Breast epithelium (tissue), 4 donors: ENCODE data around the gene HPCAL1. TPM values are rescaled to one million over a fixed set of nuclear protein-coding genes. Genes with fewer than 3 reads are reported as not detected.

Experiments
- DNase-seq, 2 donors: peaks; one replicate each; pipeline ENCODE4 v3.0.0-alpha.2; 2019; ENCODE audit warnings: low spot score in 2 of 2
- H3K27ac ChIP-seq, 2 donors: fragments of 200-600 bp; sonication (generic) in 1 of 2; one replicate each; pipeline ENCODE4 v1.5.1; 2016 to 2019; ENCODE audit warnings: mild to moderate bottlenecking in 1 of 2
- H3K27me3 ChIP-seq, 2 donors: fragments of 200-600 bp; sonication (generic) in 1 of 2; one replicate each; pipeline versions ENCODE4 v1.5.1 to v1.6.0; 2017 to 2019; ENCODE audit warnings: control low read depth in 1 of 2, mild to moderate bottlenecking in 1 of 2
- H3K36me3 ChIP-seq: fragments of 200-600 bp; one replicate; pipeline ENCODE4 v1.5.1; 2019
- H3K4me1 ChIP-seq, 2 donors: fragments of 200-600 bp; sonication (generic); one replicate each; pipeline ENCODE4 v1.5.1; 2016 to 2019; ENCODE audit warnings: control low read depth in 1 of 2
- H3K4me3 ChIP-seq, 3 donors: fragments of 200-600 bp; sonication (generic); 1 replicate in 2 of 3; 2 replicates in 1 of 3; pipeline ENCODE4 v1.5.1; 2016 to 2019; ENCODE audit warnings: mild to moderate bottlenecking in 3 of 3, moderate library complexity in 2 of 3
- H3K9me3 ChIP-seq, 2 donors: fragments of 200-600 bp; sonication (generic) in 1 of 2; one replicate each; pipeline ENCODE4 v1.5.1; 2016 to 2019; ENCODE audit warnings: control low read depth in 1 of 2
- CTCF ChIP-seq, 3 donors: fragments of 450-650 bp; IDR thresholded peaks; one replicate each; pipeline ENCODE4 v1.5.1; 2016 to 2017; ENCODE audit warnings: antibody characterized with exemption in 3 of 3, mild to moderate bottlenecking in 3 of 3, moderate library complexity in 3 of 3
- POLR2A ChIP-seq: fragments of 450-650 bp; IDR thresholded peaks from one replicate; pipeline ENCODE4 v1.6.1; 2016; ENCODE audit warnings: antibody characterized with exemption, mild to moderate bottlenecking, moderate library complexity
- POLR2AphosphoS5 ChIP-seq, 3 donors: sonication (generic); formaldehyde crosslinking; IDR thresholded peaks; one replicate each; pipeline ENCODE4 v1.6.1; 2017; ENCODE audit warnings: antibody characterized with exemption in 3 of 3
- intact Hi-C: fragments of 100-400 bp; cut with DNase I; formaldehyde crosslinking; loops from one replicate; pipeline ENCODE4 v1.15.1; 2023; ENCODE audit warnings: low total_unique reads
- total RNA-seq, 3 donors: library from RNA; depleted of rRNA; stranded (reverse); fragments of >200 nt; gene quantifications; one replicate each; pipeline ENCODE4 v1.1.0, GENCODE V29; 2016

HPCAL1 gene
- total RNA-seq, 3 donors from 2014 or later = 38.6 to 41.9 (median 41.6) TPM

DNA sequence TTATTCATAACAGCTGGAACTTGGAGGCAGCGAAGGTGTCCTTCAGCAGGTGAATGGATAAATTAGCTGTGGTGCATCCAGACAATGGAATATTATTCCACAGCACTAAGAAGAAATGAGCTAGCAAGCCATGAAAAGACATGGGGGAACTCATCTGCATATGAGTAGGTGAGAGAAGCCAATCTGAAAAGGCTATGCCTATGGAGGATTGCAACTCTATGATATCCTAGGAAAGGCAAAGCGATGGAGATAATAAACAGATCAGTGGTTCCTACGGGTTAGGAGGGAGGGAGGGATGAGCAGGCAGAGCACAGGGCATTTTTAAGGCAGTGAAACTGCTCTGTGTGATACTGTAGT lies 79.3 kb downstream of the HPCAL1 start:
- Histone ChIP-seq H3K4me1 (no peaks in the 10 kb centered on the region), H3K36me3 (no peaks in the 10 kb centered on the region), H3K27ac (no peak overlapping the region), H3K9me3 (no peaks in the 10 kb centered on the region), H3K4me3 (no peak overlapping the region), H3K27me3 (no peaks in the 10 kb centered on the region)
- TF ChIP-seq POLR2AphosphoS5 (IDR thresholded peaks at IDR 0.05) = no peak
- no peak for TF ChIP-seq POLR2A
- no peak for TF ChIP-seq CTCF (IDR thresholded peaks at IDR 0.05)
- intact Hi-C loops = no loop called here
- DNase-seq = no peak

DNA sequence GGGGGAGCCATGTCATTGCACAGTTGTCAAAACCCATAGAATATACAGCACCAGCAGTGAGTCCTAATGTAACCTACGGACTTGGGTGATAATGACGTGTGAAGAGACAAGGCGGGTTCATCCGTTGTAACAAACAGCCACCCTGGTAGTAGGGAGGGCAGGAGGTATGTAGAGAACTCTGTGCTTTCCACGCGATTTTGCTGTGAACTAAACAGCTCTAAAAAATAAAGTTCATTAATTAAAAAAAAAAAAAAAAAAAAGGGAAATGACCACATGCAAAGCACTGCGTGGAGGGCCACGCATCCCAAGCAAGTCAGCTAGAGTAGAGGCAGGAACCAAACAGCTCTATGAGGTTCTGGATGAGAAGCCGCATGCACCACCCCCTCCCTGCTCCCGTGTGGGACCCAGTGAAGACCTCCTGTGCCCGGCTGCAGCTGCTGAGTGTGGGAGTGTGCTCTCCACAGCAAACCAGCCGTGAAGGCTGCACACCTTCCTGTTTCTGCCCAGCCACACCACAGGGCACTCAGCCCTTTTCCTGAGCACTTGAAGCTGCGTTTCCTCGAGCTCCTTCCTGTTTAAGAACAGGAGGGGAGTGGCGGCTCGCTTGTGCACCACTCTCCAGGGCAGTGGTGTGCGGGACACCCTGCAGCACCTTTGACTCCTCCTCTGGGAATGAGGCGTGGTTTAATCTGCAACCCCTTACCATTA lies 79.8 kb downstream of the HPCAL1 start:
- Histone ChIP-seq H3K9me3 (no peaks in the 10 kb centered on the region), H3K4me1 (no peaks in the 10 kb centered on the region), H3K36me3 (no peaks in the 10 kb centered on the region), H3K27ac (no peak overlapping the region), H3K27me3 (no peaks in the 10 kb centered on the region), H3K4me3 (no peak overlapping the region)
- no peak for DNase-seq
- TF ChIP-seq CTCF (IDR thresholded peaks at IDR 0.05) (no peak), POLR2AphosphoS5 (IDR thresholded peaks at IDR 0.05) (no peak), POLR2A (no peak)
- intact Hi-C loops = no loop called here

DNA sequence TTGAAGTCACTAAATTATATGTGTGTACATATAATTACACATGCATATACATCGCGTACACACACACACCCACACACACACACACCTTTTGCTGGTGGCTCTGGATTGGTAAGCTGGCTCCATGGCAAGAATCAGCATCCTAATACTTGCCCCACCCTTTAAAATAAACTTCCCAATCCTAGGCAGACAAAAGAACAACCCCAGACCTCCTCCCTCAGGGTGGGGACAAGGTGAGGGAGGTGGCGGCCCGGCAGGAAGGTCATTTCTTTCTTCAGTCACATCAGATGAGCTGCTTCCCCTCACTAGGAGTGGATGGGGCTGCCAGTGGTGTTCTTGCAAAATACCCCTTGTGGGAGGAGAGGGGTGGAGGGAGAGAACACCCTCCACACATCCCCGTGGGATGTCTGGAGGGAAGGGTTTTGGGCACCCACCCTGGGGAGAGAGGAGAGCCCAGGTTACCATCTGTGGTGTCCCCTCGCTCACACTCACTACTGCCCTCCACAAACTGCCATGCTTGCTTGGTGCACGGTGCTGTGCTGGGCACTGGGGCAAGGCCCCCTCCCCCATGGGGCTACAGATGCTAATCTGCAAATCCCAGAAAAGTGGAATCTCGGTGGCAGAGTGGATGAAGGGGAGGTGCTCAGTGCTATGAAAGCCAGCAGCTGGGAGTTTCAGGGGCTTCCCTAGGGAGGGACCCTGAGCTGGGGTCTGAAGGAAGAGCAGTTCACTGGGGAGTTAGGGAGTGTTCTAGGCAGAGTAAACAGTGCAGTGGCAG lies 81.4 kb downstream of the HPCAL1 start:
- intact Hi-C loops = no loop called here
- no peak for DNase-seq
- no peaks in the 10 kb centered on the region for H3K4me1 ChIP-seq
- no peaks in the 10 kb centered on the region for H3K36me3 ChIP-seq
- no peak for TF ChIP-seq POLR2AphosphoS5 (IDR thresholded peaks at IDR 0.05)
- no peak for TF ChIP-seq POLR2A
- no peak for TF ChIP-seq CTCF (IDR thresholded peaks at IDR 0.05)
- no peak overlapping the region for H3K27ac ChIP-seq
- H3K4me3 ChIP-seq = no peak overlapping the region
- H3K9me3 ChIP-seq = no peaks in the 10 kb centered on the region
- no peaks in the 10 kb centered on the region for H3K27me3 ChIP-seq

- Histone ChIP-seq H3K4me3 (no peak overlapping the region), H3K9me3 (no peaks in the 10 kb centered on the region), H3K4me1 (no peaks in the 10 kb centered on the region), H3K36me3 (no peaks in the 10 kb centered on the region), H3K27ac (no peak overlapping the region), H3K27me3 (no peaks in the 10 kb centered on the region)
- DNase-seq = no peak
- TF ChIP-seq POLR2AphosphoS5 (IDR thresholded peaks at IDR 0.05) (no peak), POLR2A (no peak), CTCF (IDR thresholded peaks at IDR 0.05) (no peak)
- intact Hi-C loops = no loop called here
Measured at GRCh38 chr2:10385501-10385900, 82.8 kb downstream of the HPCAL1 start.
